Activated CD8-positive, alpha-beta T cell treated with anti-CD3 and anti-CD28 coated beads, Interleukin-2, amount 10 ng/mL, durations not matched to agents 7 days and 5 days (primary cell): Measurements from ENCODE around the gene ZNF664. TPM values are rescaled to one million over a fixed set of nuclear protein-coding genes. Genes with fewer than 3 reads are reported as not detected.

Source experiments
- ATAC-seq: fragments of 150-1000 bp; cut with Tn5 transposase; one replicate; pipeline ENCODE4 v1.10.0; 2021; ENCODE audit warnings: moderate library complexity
- CTCF ChIA-PET: fragments of 350-600 bp; sonication (Branson Sonifier 250); formaldehyde crosslinking; loops from one replicate; lab custom pipeline; 2021; ENCODE audit warnings: antibody characterized with exemption; lab: Charles Lee
- POLR2A ChIA-PET: fragments of 350-600 bp; sonication (Branson Sonifier 250); formaldehyde crosslinking; loops from one replicate; lab custom pipeline; 2021; ENCODE audit warnings: antibody characterized with exemption; lab: Charles Lee
- DNase-seq: peaks from one replicate; pipeline ENCODE4 v3.0.0-alpha.2; 2020
- H3K27ac Mint-ChIP-seq: one replicate; pipeline ENCODE4 v1.8.0; 2021; ENCODE audit warnings: mild to moderate bottlenecking, mixed read lengths
- H3K27me3 Mint-ChIP-seq: one replicate; pipeline ENCODE4 v1.8.0; 2021; ENCODE audit warnings: low read depth, mixed read lengths
- H3K36me3 Mint-ChIP-seq: one replicate; pipeline ENCODE4 v1.8.0; 2021; ENCODE audit warnings: low read depth, mixed read lengths
- H3K4me1 Mint-ChIP-seq: one replicate; pipeline ENCODE4 v1.8.0; 2021; ENCODE audit warnings: low read depth, mixed read lengths
- H3K4me3 Mint-ChIP-seq: one replicate; pipeline ENCODE4 v1.8.0; 2021; ENCODE audit warnings: mild to moderate bottlenecking, mixed read lengths
- H3K9me3 Mint-ChIP-seq: one replicate; pipeline ENCODE4 v1.8.0; 2022; ENCODE audit warnings: mixed read lengths; ENCODE audit not compliant: insufficient read depth
- total RNA-seq, 2 experiments: library from RNA; stranded (reverse); gene quantifications; one replicate each; pipeline ENCODE4 v1.2.3, GENCODE V29; 2021

The ZNF664 gene
- 10 to 100 TPM; 39.8 to 41.4 TPM for total RNA-seq

- Mint-ChIP-seq H3K9me3 (no peaks in the 10 kb centered on the region), H3K36me3 (peaks cover 19% of the 10 kb centered on the region), H3K27ac (peak within 1 kb of the TSS; percentile 84), H3K4me3 (peak within 1 kb of the TSS; percentile 85), H3K4me1 (peaks cover 23% of the 10 kb centered on the region), H3K27me3 (no peaks in the 10 kb centered on the region)
- DNase-seq (peak; percentile 93), ATAC-seq (peak; percentile 82)
- ChIA-PET CTCF (interaction anchor here (1.0 to 1.4 kb wide), 2 partner anchors 11 to 14 kb away, joined by 3 to 4 read pairs; no protein-coding TSS in a partner anchor), POLR2A (interaction anchor here (0.6 kb wide), 1 partner anchor 943 kb away, joined by 3 read pairs; no protein-coding TSS in a partner anchor)
These were observed at the start of gene ZNF664, which contains the start of gene CCDC92 for GRCh38 chr12:123972457-123973401. ZNF664 (plus strand) TSS chr12:123973215; CDS start chr12:124012145, 38,930 bp downstream. CCDC92 (minus strand) TSS chr12:123972831; CDS start chr12:123944305, 28,526 bp downstream.

- ATAC-seq (no peak), DNase-seq (no peak)
- CTCF ChIA-PET, result interaction anchor here (0.8 kb wide), 1 partner anchor 18 kb away, joined by 6 read pairs; no protein-coding TSS in a partner anchor
- no peak overlapping the region for H3K4me3 Mint-ChIP-seq
- peaks cover 16% of the 10 kb centered on the region for H3K27me3 Mint-ChIP-seq
- no peaks in the 10 kb centered on the region for H3K36me3 Mint-ChIP-seq
- POLR2A ChIA-PET, result no interaction called here
- no peak overlapping the region for H3K27ac Mint-ChIP-seq
- no peaks in the 10 kb centered on the region for H3K9me3 Mint-ChIP-seq
- H3K4me1 Mint-ChIP-seq, result peaks cover 2% of the 10 kb centered on the region
These were observed 49.1 kb upstream of the ZNF664 start for GRCh38 chr12:123923927-123924326.

- POLR2A ChIA-PET, result no interaction called here
- Mint-ChIP-seq H3K4me3 (no peak overlapping the region), H3K27me3 (peaks cover 16% of the 10 kb centered on the region), H3K27ac (no peak overlapping the region), H3K4me1 (peaks cover 2% of the 10 kb centered on the region), H3K9me3 (no peaks in the 10 kb centered on the region), H3K36me3 (no peaks in the 10 kb centered on the region)
- CTCF ChIA-PET, result no interaction called here
- ATAC-seq (no peak), DNase-seq (no peak)
These were observed 48.5 kb upstream of the ZNF664 start for GRCh38 chr12:123924539-123924938.

GRCh38 chr12:123928274-123928865 is 44.6 kb upstream of the ZNF664 start:
- Mint-ChIP-seq H3K4me3 (no peak overlapping the region), H3K36me3 (no peaks in the 10 kb centered on the region), H3K9me3 (no peaks in the 10 kb centered on the region), H3K4me1 (peaks cover 20% of the 10 kb centered on the region), H3K27me3 (peaks cover 12% of the 10 kb centered on the region), H3K27ac (no peak overlapping the region)
- ChIA-PET POLR2A (no interaction called here), CTCF (no interaction called here)
- no peak for DNase-seq
- no peak for ATAC-seq

- ChIA-PET CTCF (no interaction called here), POLR2A (no interaction called here)
- H3K27ac Mint-ChIP-seq, result no peak overlapping the region
- peaks cover 26% of the 10 kb centered on the region for H3K4me1 Mint-ChIP-seq
- no peak for ATAC-seq
- no peaks in the 10 kb centered on the region for H3K36me3 Mint-ChIP-seq
- no peaks in the 10 kb centered on the region for H3K9me3 Mint-ChIP-seq
- no peak overlapping the region for H3K4me3 Mint-ChIP-seq
- DNase-seq, result no peak
- peaks cover 10% of the 10 kb centered on the region for H3K27me3 Mint-ChIP-seq
These were observed 44.1 kb upstream of the ZNF664 start for GRCh38 chr12:123928897-123929296.

GRCh38 chr12:123929946-123930583 is 43.0 kb upstream of the ZNF664 start:
- H3K27ac Mint-ChIP-seq, result no peak overlapping the region
- H3K27me3 Mint-ChIP-seq, result peaks cover 4% of the 10 kb centered on the region
- DNase-seq (no peak), ATAC-seq (no peak)
- no peaks in the 10 kb centered on the region for H3K9me3 Mint-ChIP-seq
- CTCF ChIA-PET, result interaction anchor here (2.6 kb wide), 1 partner anchor 25 kb away, joined by 11 read pairs; no protein-coding TSS in a partner anchor
- POLR2A ChIA-PET, result no interaction called here
- no peak overlapping the region for H3K4me3 Mint-ChIP-seq
- peaks cover 36% of the 10 kb centered on the region for H3K4me1 Mint-ChIP-seq
- H3K36me3 Mint-ChIP-seq, result no peaks in the 10 kb centered on the region

GRCh38 chr12:123931686-123932321 is 41.2 kb upstream of the ZNF664 start:
- Mint-ChIP-seq H3K4me3 (no peak overlapping the region), H3K27ac (no peak overlapping the region)

GRCh38 chr12:123933214-123933613 is 39.8 kb upstream of the ZNF664 start:
- ATAC-seq (no peak), DNase-seq (no peak)
- CTCF ChIA-PET, result interaction anchor here (0.9 to 1.3 kb wide), 4 partner anchors 10 to 389 kb away, joined by 3 to 6 read pairs (median 4); no protein-coding TSS in a partner anchor
- Mint-ChIP-seq H3K4me1 (peaks cover 52% of the 10 kb centered on the region), H3K9me3 (no peaks in the 10 kb centered on the region), H3K27me3 (peaks cover 4% of the 10 kb centered on the region), H3K4me3 (no peak overlapping the region), H3K27ac (no peak overlapping the region), H3K36me3 (peaks cover 8% of the 10 kb centered on the region)
- POLR2A ChIA-PET, result interaction anchor here (1.0 kb wide), 1 partner anchor 9 kb away, joined by 3 read pairs; no protein-coding TSS in a partner anchor

More at GRCh38 chr12:123931686-123932321, 41.2 kb upstream of the ZNF664 start:
- ChIA-PET CTCF (interaction anchor here (0.9 to 2.6 kb wide), 3 partner anchors 26 to 52 kb away, joined by 4 to 11 read pairs (median 4); no protein-coding TSS in a partner anchor), POLR2A (interaction anchor here (1.0 kb wide), 1 partner anchor 11 kb away, joined by 4 read pairs; no protein-coding TSS in a partner anchor)
- peak; percentile 59 for DNase-seq
- Mint-ChIP-seq H3K36me3 (peaks cover 4% of the 10 kb centered on the region), H3K27me3 (peaks cover 4% of the 10 kb centered on the region), H3K4me1 (peaks cover 42% of the 10 kb centered on the region), H3K9me3 (no peaks in the 10 kb centered on the region)
- ATAC-seq, result peak; percentile 78

GRCh38 chr12:123934016-123934620 is 38.9 kb upstream of the ZNF664 start:
- ATAC-seq (no peak), DNase-seq (no peak)
- ChIA-PET CTCF (interaction anchor here (1.2 to 1.5 kb wide), 3 partner anchors 20 to 29 kb away, joined by 3 to 8 read pairs (median 5); no protein-coding TSS in a partner anchor), POLR2A (interaction anchor here (1.0 kb wide), 1 partner anchor 8 kb away, joined by 3 read pairs; no protein-coding TSS in a partner anchor)
- no peaks in the 10 kb centered on the region for H3K9me3 Mint-ChIP-seq
- H3K27ac Mint-ChIP-seq, result no peak overlapping the region
- peaks cover 8% of the 10 kb centered on the region for H3K36me3 Mint-ChIP-seq
- H3K27me3 Mint-ChIP-seq, result peaks cover 4% of the 10 kb centered on the region
- H3K4me1 Mint-ChIP-seq, result peaks cover 61% of the 10 kb centered on the region
- H3K4me3 Mint-ChIP-seq, result no peak overlapping the region

- Mint-ChIP-seq H3K36me3 (peaks cover 8% of the 10 kb centered on the region), H3K4me1 (peaks cover 62% of the 10 kb centered on the region), H3K4me3 (no peak overlapping the region), H3K27ac (no peak overlapping the region), H3K9me3 (no peaks in the 10 kb centered on the region), H3K27me3 (peaks cover 4% of the 10 kb centered on the region)
- ATAC-seq, result no peak
- no peak for DNase-seq
- POLR2A ChIA-PET, result no interaction called here
- CTCF ChIA-PET, result interaction anchor here (1.2 to 1.5 kb wide), 2 partner anchors 25 to 29 kb away, joined by 3 to 8 read pairs; no protein-coding TSS in a partner anchor
These were observed 38.2 kb upstream of the ZNF664 start for GRCh38 chr12:123934829-123935228.
